Renal cortex interstitium (tissue), 11 donors: Measurements from ENCODE around the gene STUB1. TPM values are rescaled to one million over a fixed set of nuclear protein-coding genes. Genes with fewer than 3 reads are reported as not detected.
A peak's percentile ranks its signal among the peaks of the same experiment; 100 is the strongest.

ENCODE experiments used
- DNase-seq, 11 donors: peaks; one replicate each; pipeline ENCODE4 v3.0.0-alpha.2; 2013; ENCODE audit warnings: low read depth in 9 of 11, low spot score in 4 of 11; ENCODE audit errors: extremely low read depth in 1 of 11
- polyA plus RNA-seq, 3 donors: library from polyadenylated mRNA; unstranded; fragments of 120-200 nt; gene quantifications; one replicate each; pipeline ENCODE4 v1.2.1, GENCODE V29; 2013; ENCODE audit not compliant: insufficient read length in 3 of 3

The STUB1 gene
- polyA plus RNA-seq, 3 donors: 97.8 to 133 (median 126) TPM

- no peak for DNase-seq
These were observed 21.3 kb upstream of the STUB1 start for GRCh38 chr16:658679-659571.

GRCh38 chr16:659618-660017 is 20.6 kb upstream of the STUB1 start:
- no peak for DNase-seq

- DNase-seq: no peak
These were observed 20.1 kb upstream of the STUB1 start for GRCh38 chr16:660132-660458.

- peak in 7 of 11 donors; percentile 58 to 73 (median 66) for DNase-seq
These were observed 19.6 kb upstream of the STUB1 start for GRCh38 chr16:660459-661183.

- no peak for DNase-seq
These were observed 18.9 kb upstream of the STUB1 start for GRCh38 chr16:661184-661821.

- no peak for DNase-seq
These were observed 18.1 kb upstream of the STUB1 start for GRCh38 chr16:662095-662494.

GRCh38 chr16:662597-662996 is 17.6 kb upstream of the STUB1 start:
- DNase-seq: no peak

GRCh38 chr16:666572-666971 is 13.6 kb upstream of the STUB1 start:
- no peak for DNase-seq

- no peak for DNase-seq
These were observed 13.0 kb upstream of the STUB1 start for GRCh38 chr16:667113-667779.

- peak in 10 of 11 donors; percentile 72 to 91 (median 87) for DNase-seq
These were observed 12.3 kb upstream of the STUB1 start, which contains the start of gene RHOT2 for GRCh38 chr16:667780-668518. RHOT2 (plus strand) TSS chr16:668132; CDS start chr16:668200, 68 bp downstream.

- DNase-seq: no peak
These were observed 11.6 kb upstream of the STUB1 start for GRCh38 chr16:668519-669171.

GRCh38 chr16:669666-670065 is 10.5 kb upstream of the STUB1 start:
- no peak for DNase-seq

GRCh38 chr16:670485-671352 is 9.5 kb upstream of the STUB1 start:
- no peak for DNase-seq

- DNase-seq: no peak
These were observed 8.7 kb upstream of the STUB1 start for GRCh38 chr16:671353-672131.

GRCh38 chr16:672371-672770 is 7.8 kb upstream of the STUB1 start:
- DNase-seq: no peak

- no peak for DNase-seq
These were observed 7.4 kb upstream of the STUB1 start for GRCh38 chr16:672851-673250.
